ENCODE measurements around the gene PPIG. TPM values are rescaled to one million over a fixed set of nuclear protein-coding genes. Genes with fewer than 3 reads are reported as not detected.
"Not testable (repeated sequence)": the region's sequence is repeated elsewhere in the genome, so short reads cannot be mapped to it uniquely, and the experiment has no call there.

PPIG gene
- total RNA-seq, 1 donor from 2014 or later: 34.7 TPM

DNA sequence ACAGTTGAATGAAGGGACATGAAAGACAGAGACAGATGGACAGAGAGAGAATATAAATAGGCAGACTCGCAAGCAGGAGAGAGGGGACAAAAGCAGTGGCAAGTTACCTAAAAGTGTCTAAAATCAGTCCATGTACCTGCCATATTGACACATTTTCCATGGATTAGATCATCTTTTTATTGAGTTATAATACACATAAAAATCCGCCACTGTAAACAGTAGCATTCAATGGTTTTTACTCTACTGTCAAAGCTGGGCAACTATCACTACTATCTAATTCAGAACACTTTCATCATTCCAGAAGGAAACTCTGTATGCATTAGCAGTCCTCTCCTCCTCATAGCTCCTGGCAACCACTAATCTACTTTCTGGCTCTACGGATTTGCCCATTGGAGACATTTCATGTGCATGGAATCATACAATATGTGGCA is 100.0 kb downstream of the PPIG start:
- ATAC-seq: no peak
- intact Hi-C loops (cut with DNase I): no loop called here
- DNase-seq (ENCODE audit: missing footprints): no peak

GRCh38 chr2:169684712-169685111 is 100.6 kb downstream of the PPIG start:
- ATAC-seq; intact Hi-C loops (cut with DNase I); DNase-seq (ENCODE audit: missing footprints): not testable (repeated sequence)

GRCh38 chr2:169686825-169687224 is 102.7 kb downstream of the PPIG start:
- intact Hi-C loops (cut with DNase I); ATAC-seq; DNase-seq (ENCODE audit: missing footprints): not testable (repeated sequence)

DNA sequence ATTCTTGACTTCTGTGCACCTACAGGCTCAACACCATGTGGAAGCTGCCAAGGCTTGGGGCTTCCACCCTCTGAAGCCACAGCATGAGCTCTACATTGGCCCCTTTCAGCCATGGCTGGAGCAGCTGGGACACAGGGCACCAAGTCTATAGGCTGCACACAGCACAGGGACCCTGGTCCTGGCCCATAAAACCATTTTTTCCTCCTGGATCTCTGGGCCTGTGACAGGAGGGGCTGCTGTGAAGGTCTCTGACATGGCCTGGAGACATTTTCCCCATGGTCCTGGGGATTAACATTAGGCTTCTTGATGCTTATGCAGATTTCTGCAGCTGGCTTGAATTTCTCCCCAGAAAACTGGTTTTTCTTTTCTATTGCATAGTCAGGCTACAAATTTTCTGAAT is 103.8 kb downstream of the PPIG start:
- DNase-seq (ENCODE audit: missing footprints); ATAC-seq; intact Hi-C loops (cut with DNase I): not testable (repeated sequence)

DNA sequence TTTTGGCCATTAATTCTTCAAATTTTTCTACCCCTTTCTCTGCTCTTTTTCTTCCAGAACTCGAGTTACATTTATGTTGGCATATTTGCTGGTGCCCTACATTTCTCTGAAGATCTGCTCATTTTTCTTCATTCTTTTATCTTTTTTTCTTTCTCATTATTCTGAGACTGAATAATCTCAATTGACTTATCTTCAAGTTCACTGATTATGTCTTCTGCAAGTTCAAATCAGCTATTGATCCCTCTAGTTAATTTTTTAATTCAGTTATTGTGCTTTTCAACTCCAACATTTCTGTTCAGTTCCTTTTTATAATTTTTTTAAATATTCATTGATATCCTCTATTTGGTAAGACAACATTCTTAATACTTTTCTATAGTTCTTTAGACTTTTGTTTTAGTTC is 106.8 kb downstream of the PPIG start:
- DNase-seq (ENCODE audit: missing footprints): no peak
- ATAC-seq: no peak
- intact Hi-C loops (cut with DNase I): loop anchor here (5.0 kb wide), 1 partner anchor 109 kb away; the partner anchor contains the start of gene PPIG

Other genes starting within 250 kb of the PPIG start
- gene LRP2, start 221.8 kb upstream of the PPIG start, total RNA-seq: 0.14 TPM
- gene BBS5, start 104.9 kb upstream of the PPIG start, total RNA-seq: 8.0 TPM
- 159 TPM for gene KLHL41, start 74.6 kb upstream of the PPIG start, total RNA-seq
- gene FASTKD1, start 10.5 kb upstream of the PPIG start, total RNA-seq: 112 TPM
- gene CFAP210, start 110.1 kb downstream of the PPIG start, total RNA-seq: 0.11 TPM
- 3.6 TPM for gene PHOSPHO2, start 110.1 kb downstream of the PPIG start, total RNA-seq
- gene KLHL23, start 149.5 kb downstream of the PPIG start, total RNA-seq: 21.6 TPM
- gene SSB, start 214.5 kb downstream of the PPIG start, total RNA-seq: 52.7 TPM
- gene METTL5, start 240.6 kb downstream of the PPIG start, total RNA-seq: 69.8 TPM
- gene UBR3, start 243.1 kb downstream of the PPIG start, total RNA-seq: 109 TPM